Mesodermal cell (in vitro differentiated cells): ENCODE results near the gene INPPL1.

Experiments
- H3K27ac ChIP-seq: 2 replicates; pipeline ENCODE4 v1.7.0; 2013; ENCODE audit warnings: mild to moderate bottlenecking, low read depth, low read length, moderate library complexity; ENCODE audit not compliant: severe bottlenecking
- H3K36me3 ChIP-seq: 2 replicates; pipeline ENCODE4 v1.7.1; 2013; ENCODE audit warnings: mild to moderate bottlenecking, low read length, moderate library complexity; ENCODE audit not compliant: control insufficient read depth, insufficient read depth
- H3K4me1 ChIP-seq: one replicate; pipeline ENCODE4 v1.7.1; 2013; ENCODE audit warnings: mild to moderate bottlenecking, low read length; ENCODE audit not compliant: insufficient read depth, control insufficient read depth, poor library complexity, severe bottlenecking
- H3K4me3 ChIP-seq: 2 replicates; pipeline ENCODE4 v1.7.0; 2013; ENCODE audit warnings: low read length, control low read depth, mild to moderate bottlenecking; ENCODE audit not compliant: insufficient read depth, poor library complexity, severe bottlenecking; ENCODE audit errors: extremely low read depth
- H3K9me3 ChIP-seq: 2 replicates; pipeline ENCODE4 v1.7.1; 2013; ENCODE audit warnings: mild to moderate bottlenecking, low read length, moderate library complexity; ENCODE audit not compliant: control insufficient read depth
- WGBS, 2 experiments: methylation state at CpG; one replicate each; pipeline ENCODE4 v1.1.5; 2013; ENCODE audit warnings: missing lambda C conversion rate in 2 of 2; ENCODE audit not compliant: insufficient coverage in 2 of 2; 5-methylcytosine and 5-hydroxymethylcytosine counted together

Gene INPPL1

GRCh38 chr11:72228229-72228843 lies 3.8 kb downstream of the INPPL1 start:
- 97 to 99% methylated on average over 13 of the region's 16 CpGs for whole genome bisulfite sequencing, 2 experiments
- H3K36me3 ChIP-seq: peaks cover 70% of the 10 kb centered on the region

DNA sequence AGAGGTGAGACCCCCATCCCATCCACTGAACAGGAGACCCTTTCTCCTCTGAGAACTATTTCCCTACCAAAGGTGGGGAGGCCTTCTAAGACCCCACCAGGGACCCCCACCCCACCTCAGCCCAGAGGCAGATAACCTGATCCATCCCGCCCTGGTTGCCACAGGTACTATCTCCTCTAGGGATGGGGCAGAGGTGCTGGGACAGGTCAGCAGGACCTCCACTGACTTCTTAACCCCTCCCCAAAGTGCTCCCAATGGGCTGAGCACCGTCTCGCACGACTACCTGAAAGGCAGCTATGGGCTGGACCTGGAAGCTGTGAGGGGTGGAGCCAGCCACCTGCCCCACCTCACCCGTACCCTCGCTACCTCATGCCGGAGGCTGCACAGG lies 4.3 kb downstream of the INPPL1 start:
- 88 to 100% methylated on average over 2 to 3 of the region's 7 CpGs for WGBS, 2 experiments
- H3K4me3 ChIP-seq: no peak overlapping the region
- H3K9me3 ChIP-seq: no peaks in the 10 kb centered on the region
- H3K27ac ChIP-seq: no peak overlapping the region
- peaks cover 75% of the 10 kb centered on the region for H3K36me3 ChIP-seq
- H3K4me1 ChIP-seq: peaks cover 7% of the 10 kb centered on the region

More at GRCh38 chr11:72228229-72228843, 3.8 kb downstream of the INPPL1 start:
- peaks cover 7% of the 10 kb centered on the region for H3K4me1 ChIP-seq
- H3K27ac ChIP-seq: no peak overlapping the region
- no peaks in the 10 kb centered on the region for H3K9me3 ChIP-seq
- H3K4me3 ChIP-seq: no peak overlapping the region

DNA sequence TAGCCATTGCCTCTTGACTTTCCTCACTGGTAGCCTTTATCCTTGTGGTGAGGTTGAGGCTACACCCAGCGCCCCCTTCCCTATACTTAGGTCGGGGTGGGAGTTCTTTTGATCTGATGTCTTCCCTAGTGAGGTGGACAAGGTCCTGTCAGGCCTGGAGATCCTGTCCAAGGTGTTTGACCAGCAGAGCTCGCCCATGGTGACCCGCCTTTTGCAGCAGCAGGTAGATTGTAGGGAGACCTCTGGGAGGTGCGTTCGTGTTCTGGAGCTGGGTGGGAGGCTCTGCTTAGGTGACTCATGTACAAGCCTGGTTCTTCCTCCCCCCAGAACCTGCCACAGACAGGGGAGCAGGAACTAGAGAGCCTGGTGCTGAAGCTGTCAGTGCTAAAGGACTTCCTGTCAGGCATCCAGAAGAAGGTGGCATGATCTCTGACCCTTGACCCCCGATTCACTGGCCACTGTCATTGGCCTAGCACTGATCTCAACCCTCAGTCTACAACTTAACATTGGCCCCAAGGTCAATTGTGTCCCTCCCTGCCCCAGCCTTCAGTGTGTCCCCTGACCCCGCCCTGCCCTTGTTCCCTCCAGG lies 4.9 kb downstream of the INPPL1 start:
- Histone ChIP-seq H3K9me3 (no peaks in the 10 kb centered on the region), H3K4me1 (peaks cover 7% of the 10 kb centered on the region), H3K36me3 (peaks cover 81% of the 10 kb centered on the region), H3K4me3 (no peak overlapping the region), H3K27ac (no peak overlapping the region)
- 96 to 98% methylated on average over 7 of the region's 8 CpGs for WGBS, 2 experiments

DNA sequence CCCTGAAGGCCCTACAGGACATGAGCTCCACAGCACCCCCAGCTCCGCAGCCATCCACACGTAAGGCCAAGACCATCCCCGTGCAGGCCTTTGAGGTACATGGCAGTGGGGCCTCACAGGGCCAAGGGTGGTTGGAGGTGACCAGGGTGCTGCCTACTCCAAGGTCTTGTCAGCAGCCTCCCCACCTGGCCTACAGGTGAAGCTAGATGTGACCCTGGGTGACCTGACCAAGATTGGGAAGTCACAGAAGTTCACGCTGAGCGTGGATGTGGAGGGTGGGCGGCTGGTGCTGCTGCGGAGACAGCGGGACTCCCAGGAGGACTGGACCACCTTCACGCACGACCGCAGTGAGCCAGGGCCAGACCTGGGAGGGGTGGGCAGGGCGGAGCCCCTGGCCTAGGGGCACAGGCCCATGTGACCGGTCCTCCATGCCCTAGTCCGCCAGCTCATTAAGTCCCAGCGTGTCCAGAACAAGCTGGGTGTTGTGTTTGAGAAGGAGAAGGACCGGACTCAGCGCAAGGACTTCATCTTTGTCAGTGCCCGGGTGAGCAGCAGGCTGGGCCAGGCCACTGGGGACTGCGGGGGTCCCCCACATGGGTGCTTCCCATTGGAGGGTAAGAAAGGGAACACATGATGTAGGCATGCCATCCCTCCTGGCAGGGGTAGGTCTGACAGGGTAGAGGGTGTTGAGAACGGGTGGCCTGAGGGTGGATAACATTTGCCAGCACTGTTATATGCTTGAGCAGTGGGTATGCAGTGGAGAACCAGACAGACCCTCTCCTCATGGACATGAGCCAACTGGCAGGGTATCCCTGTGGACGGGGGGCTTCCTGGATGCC lies 5.6 kb downstream of the INPPL1 start:
- Histone ChIP-seq H3K9me3 (no peaks in the 10 kb centered on the region), H3K4me3 (no peak overlapping the region), H3K4me1 (peaks cover 7% of the 10 kb centered on the region), H3K36me3 (peaks cover 88% of the 10 kb centered on the region), H3K27ac (no peak overlapping the region)
- WGBS, 2 experiments: 97 to 98% methylated on average over 13 to 20 of the region's 21 CpGs

DNA sequence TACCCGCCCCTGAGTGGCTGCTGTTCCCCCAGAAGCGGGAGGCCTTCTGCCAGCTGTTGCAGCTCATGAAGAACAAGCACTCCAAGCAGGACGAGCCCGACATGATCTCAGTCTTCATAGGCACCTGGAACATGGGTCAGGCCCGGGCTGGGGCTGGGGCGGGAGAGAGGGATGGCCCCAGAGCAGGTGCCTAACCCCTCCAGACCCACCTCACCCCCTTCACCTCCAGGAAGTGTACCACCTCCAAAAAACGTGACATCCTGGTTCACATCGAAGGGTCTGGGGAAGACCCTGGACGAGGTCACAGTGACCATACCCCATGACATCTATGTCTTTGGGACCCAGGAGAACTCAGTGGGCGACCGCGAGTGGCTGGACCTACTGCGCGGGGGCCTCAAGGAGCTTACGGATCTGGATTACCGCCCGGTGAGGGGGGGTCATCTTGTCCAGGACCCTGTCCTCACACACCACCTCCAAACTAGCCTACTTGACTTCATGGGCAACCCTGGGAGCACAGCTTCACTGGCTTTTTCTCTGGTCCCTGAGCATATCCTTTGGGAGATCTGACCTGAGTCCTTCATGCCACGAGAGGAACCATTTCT lies 6.3 kb downstream of the INPPL1 start:
- peaks cover 95% of the 10 kb centered on the region for H3K36me3 ChIP-seq
- no peak overlapping the region for H3K27ac ChIP-seq
- WGBS, 2 experiments: 95 to 96% methylated on average over 14 to 17 of the region's 18 CpGs
- H3K4me1 ChIP-seq: peaks cover 5% of the 10 kb centered on the region
- no peak overlapping the region for H3K4me3 ChIP-seq
- no peaks in the 10 kb centered on the region for H3K9me3 ChIP-seq

DNA sequence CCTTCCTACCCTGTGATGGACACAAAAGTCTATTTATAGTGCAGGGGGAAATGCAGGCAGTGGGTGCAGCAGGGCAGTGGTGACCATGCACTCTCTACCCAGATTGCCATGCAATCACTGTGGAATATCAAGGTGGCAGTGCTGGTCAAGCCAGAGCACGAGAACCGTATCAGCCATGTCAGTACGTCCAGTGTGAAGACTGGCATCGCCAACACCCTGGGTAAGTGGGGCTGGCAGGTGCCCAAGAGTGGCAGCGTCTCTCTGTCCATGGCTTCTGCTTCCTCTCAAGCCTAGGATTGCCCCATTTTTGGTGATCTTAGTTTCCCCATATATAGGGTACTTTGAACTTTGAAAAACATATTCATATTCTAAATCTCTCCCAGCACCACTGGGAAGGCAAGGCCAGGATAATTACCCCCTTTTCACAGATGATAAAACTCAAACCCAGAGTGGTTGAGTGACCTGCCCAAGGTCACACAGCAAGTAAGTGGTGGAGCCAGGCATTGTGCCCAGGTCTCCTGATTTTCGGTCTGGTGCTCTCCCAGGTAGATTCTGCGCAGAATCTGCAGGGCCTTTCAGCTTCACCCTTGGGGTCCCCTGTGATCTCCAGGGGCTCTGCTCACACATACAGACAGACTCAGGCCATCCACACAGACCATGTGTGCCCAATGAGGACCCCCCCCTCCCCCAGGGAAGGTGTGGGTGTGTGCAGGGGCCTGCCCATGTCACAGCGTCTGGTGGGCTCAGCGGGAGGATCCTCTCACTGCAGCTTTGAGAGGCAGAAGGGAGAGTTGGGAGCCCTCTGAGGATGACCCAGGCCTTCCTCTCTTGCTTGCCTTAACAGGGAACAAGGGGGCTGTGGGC lies 7.1 kb downstream of the INPPL1 start:
- H3K36me3 ChIP-seq: peaks cover 97% of the 10 kb centered on the region
- H3K4me3 ChIP-seq: no peak overlapping the region
- H3K9me3 ChIP-seq: no peaks in the 10 kb centered on the region
- H3K4me1 ChIP-seq: peaks cover under 1% of the 10 kb centered on the region
- WGBS, 2 experiments: 92 to 97% methylated on average over 5 to 9 of the region's 9 CpGs
- H3K27ac ChIP-seq: no peak overlapping the region

DNA sequence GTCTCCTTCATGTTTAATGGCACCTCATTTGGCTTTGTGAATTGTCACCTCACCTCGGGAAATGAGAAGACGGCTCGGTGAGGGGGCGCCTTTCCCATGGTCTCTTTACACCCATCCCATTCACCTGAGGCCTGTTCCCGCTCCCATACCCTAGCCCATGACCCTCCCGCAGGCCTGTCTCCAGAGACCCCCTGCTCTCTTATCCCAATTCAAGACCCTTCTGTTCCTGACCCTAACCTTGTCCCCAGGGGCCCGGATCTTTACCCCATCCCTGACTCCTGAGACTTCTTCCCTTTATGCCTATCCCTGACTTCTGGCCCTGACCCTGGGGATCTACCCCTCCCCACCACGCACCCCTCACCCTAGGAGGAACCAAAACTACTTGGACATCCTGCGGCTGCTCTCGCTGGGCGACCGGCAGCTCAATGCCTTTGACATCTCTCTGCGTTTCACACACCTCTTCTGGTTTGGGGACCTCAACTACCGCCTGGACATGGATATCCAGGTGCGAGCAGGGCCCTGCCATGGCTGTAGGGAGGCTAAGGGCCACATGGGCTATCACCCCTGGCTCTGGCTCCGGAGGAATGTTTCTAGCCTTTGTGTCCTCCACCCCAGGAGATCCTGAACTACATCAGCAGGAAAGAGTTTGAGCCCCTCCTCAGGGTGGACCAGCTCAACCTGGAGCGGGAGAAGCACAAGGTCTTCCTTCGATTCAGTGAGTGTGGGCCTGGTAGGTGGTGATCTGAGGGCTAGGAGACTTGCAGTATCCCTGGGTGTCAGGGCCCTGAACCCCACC lies 7.9 kb downstream of the INPPL1 start:
- 97% methylated on average over 14 to 16 of the region's 18 CpGs for WGBS, 2 experiments
- Histone ChIP-seq H3K36me3 (peaks cover 97% of the 10 kb centered on the region), H3K9me3 (no peaks in the 10 kb centered on the region), H3K27ac (no peak overlapping the region), H3K4me3 (no peak overlapping the region), H3K4me1 (peaks cover 1% of the 10 kb centered on the region)

- 97 to 98% methylated on average over 7 to 9 of the region's 13 CpGs for WGBS, 2 experiments
- H3K4me1 ChIP-seq: peaks cover 5% of the 10 kb centered on the region
- H3K27ac ChIP-seq: no peak overlapping the region
- no peaks in the 10 kb centered on the region for H3K9me3 ChIP-seq
- peaks cover 96% of the 10 kb centered on the region for H3K36me3 ChIP-seq
- H3K4me3 ChIP-seq: no peak overlapping the region
These were observed 8.6 kb downstream of the INPPL1 start for GRCh38 chr11:72233056-72233772.

DNA sequence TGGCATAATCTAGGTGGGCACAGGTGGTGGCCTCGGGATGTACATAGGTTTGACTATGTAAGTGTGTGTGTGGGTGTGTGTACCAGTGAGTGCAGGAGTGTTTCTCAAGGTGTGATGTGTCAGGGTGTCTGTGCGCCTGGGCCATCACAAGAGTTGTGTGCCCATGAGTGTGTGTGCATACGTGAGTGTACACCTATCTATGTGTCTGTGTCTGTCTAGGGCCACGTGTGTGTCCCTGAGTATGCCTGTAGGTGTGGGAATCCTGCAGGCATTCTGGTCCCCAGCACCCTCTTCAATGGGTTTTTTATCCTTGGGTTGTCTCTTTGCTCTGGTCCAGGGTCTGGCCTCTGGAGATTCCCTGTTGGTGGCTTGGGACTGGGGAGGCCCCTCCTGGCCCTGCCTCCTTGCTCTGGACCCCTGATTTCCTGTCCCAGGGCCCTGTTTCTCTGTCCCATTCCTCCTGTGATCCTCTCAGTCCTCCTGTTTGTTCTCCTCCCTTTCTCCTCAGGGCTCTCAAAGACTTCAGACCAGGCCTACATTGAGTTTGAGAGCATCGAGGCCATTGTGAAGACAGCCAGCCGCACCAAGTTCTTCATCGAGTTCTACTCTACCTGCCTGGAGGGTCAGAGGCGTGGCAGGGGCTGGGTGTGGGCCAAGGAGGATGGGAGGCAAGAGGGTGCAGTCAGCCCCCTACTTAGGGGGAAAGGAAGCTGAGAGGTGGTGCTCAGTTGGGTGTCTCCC lies 9.4 kb downstream of the INPPL1 start:
- 91 to 98% methylated on average over 4 to 8 of the region's 8 CpGs for WGBS, 2 experiments
- Histone ChIP-seq H3K4me3 (no peak overlapping the region), H3K36me3 (peaks cover 96% of the 10 kb centered on the region), H3K27ac (no peak overlapping the region), H3K4me1 (peaks cover 10% of the 10 kb centered on the region), H3K9me3 (no peaks in the 10 kb centered on the region)
